GM18873 (cell line): ENCODE data around the gene DGKE.

ENCODE experiments used
- ATAC-seq: cut with Tn5 transposase; IDR thresholded peaks from one replicate; pipeline ENCODE4 v1.9.1; 2021; ENCODE audit warnings: mild to moderate bottlenecking, moderate library complexity, moderate number of reproducible peaks; ENCODE audit not compliant: unreplicated experiment, low FRiP score

The DGKE gene

GRCh38 chr17:56886288-56886731, 52.4 kb downstream of the DGKE start:
- no peak for ATAC-seq

DNA sequence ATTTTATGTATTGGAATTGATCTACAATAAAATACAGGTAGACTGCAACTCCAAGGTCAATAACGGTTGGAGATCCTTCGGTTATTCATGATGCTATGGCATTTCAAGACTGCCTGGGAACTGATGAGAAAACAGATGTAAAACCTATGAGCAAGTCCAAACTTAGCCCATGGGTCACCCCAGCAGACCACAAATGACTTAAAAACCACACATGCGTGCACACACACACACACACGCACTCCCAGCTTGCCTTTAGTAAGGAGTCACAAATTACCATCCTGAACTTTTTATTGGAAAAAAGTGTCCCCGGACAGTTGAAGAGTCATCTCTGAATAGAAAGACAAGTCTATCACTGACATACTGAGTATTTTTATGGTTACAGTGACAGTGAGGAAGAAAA, 53.2 kb downstream of the DGKE start:
- no peak for ATAC-seq

GRCh38 chr17:56887552-56888467, 53.9 kb downstream of the DGKE start:
- ATAC-seq, result no peak

DNA sequence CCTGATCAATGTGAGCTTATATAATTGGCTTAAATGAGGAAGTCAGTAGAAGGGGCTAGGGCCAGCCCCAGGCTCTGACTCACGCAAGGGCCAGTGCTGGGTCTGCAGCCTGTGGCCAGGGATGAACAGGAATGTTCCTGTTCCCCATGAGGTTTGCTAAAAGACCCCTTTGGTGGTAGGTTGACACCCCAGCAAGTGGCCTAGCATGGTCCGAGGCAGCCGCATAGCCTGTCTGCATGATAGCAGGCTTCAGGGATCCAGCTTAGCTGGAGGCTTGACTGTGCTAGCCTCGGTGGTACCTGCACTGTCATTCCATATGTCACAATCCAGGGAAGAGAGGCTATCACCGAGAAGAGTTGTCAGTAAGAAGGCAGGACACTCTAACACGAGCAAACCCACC, 56.4 kb downstream of the DGKE start:
- ATAC-seq, result no peak

GRCh38 chr17:56890906-56891674, 57.1 kb downstream of the DGKE start:
- no peak for ATAC-seq

- no peak for ATAC-seq
Observed at GRCh38 chr17:56891751-56892150, 57.8 kb downstream of the DGKE start.

GRCh38 chr17:56892333-56892732, 58.4 kb downstream of the DGKE start:
- ATAC-seq, result no peak

DNA sequence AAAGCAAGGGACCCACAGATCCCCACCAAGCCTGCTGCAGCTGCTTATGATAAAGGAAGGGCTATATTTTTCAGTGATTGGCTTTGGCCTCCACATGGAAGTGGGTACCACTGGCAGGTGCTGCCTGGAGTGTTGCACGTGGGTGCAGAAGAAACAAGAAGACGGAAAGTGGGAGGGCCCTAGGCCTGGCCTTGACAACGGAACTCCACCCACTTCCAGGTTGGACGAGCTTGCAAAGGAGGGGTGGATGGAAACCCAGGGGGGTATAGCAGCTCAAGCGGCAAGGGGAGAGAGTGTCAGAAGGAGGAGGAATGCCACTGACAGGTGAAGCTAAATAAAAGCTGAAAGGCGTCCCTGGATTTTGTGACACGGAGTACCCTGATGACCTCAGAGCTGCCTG, 59.6 kb downstream of the DGKE start:
- no peak for ATAC-seq

GRCh38 chr17:56894859-56895455, 61.0 kb downstream of the DGKE start:
- ATAC-seq, result no peak

- ATAC-seq, result no peak
Observed at GRCh38 chr17:56896217-56896967, 62.4 kb downstream of the DGKE start.

DNA sequence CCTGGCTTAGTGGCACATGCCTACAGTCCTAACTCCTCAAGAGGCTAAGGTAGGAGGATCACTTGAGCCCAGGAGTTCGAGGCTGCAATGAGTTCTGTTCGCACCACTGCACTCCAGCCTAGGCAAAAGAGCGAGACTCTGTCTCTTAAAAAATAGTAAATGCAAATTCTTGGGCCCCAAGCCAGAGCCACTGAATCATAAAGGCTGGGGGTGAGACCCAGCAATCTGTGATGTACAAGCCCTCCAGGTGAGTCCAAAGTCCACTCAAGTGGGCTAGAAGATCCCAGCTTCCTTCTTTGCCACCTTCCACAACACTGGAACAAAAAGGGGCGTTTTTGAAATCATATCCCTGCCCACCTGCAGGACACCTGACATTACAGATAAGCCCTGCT, 63.0 kb downstream of the DGKE start:
- no peak for ATAC-seq

GRCh38 chr17:56897646-56898424, 63.9 kb downstream of the DGKE start:
- no peak for ATAC-seq

- ATAC-seq, result no peak
Observed at GRCh38 chr17:56898874-56899273, 64.9 kb downstream of the DGKE start.

DNA sequence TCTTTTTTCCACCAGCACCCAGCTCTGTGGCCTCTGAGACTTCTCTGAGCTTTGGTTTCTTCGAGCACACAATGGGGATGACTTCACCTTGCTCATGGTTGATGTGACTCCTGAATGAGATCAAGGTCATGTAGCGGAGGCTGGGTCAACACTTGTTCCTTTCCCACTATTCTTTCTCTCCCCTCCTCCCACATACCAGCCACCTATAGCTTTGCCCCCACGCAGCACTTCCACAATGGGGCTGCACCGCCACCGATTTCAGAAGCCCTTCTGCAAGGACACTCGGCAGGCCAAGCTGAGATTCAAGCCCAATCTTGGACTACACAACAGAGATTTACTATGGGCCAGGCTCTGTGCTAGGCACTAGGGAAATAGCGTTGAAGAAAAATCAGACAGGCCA, 65.5 kb downstream of the DGKE start:
- no peak for ATAC-seq

GRCh38 chr17:56902348-56902747, 68.4 kb downstream of the DGKE start:
- no peak for ATAC-seq

GRCh38 chr17:56903560-56903959, 69.6 kb downstream of the DGKE start:
- no peak for ATAC-seq

DNA sequence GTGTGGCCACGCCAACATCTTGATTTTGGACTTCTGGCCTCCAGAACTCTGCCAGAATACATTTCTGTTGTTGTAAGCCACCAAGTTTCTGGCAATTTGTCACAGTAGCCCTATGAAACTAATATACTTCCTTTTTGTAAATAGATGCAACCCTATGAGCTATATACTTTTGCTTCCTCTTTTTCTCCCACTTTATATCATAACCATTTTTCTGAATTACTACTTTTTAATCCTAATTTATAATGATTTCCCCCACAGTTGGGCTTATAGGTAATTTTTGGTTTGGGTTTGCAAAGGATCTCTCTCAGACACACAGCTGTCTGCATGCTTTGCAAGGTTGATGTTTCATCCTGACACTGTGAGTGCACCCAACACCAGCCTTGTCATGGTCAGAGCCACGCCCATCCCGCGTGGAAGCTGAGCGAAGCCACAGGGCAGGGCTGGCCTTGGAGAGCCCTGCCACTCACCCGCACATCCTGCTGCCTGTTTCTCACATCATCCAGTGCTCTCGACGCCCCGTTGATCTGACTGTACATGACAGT, 74.1 kb downstream of the DGKE start:
- ATAC-seq, result peak; percentile 84

DNA sequence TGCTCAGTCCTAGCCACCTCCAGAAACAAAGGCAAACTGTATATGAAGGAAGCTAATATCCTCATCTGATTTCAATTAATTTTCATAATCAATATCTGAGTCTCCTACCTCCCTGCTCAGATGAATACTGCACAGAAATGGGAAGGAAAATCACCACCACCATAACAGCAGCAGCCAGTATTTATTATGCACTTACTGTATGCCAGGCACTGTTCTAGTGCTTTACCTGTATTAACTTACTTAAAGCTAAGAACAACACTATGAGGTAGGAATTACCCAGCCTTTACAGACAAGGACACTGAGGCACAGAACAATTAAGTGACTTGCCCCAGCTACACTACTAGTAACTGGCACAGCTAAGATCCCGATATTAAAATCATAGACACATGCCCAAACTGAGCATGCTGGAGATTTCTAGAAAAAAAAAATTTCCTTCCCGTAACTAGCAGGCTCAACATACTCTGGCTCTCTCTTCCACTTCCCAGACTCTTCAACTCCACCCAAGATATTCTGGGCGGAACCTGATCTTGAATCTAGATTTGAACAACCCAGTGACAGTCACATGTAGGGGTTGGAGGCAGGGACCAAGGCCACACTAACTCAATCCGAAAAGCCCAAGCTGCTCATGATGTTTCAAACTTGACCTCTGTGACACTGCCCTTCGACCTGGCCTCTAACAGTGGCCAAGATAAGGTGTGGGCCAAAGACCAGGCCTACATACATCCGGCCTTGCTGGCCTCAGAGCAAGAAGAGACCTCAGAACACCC, 76.0 kb downstream of the DGKE start:
- ATAC-seq, result no peak
